WERI-Rb-1 (cell line): Measurements from ENCODE around the gene L1CAM.

Experiments
- DNase-seq: peaks from one replicate; pipeline ENCODE4 v3.0.0-alpha.2; 2020
- H3K27ac ChIP-seq: fragments of 250-450 bp; sonication (Bioruptor Pico); 2 replicates; pipeline ENCODE4 v1.5.1; 2020; ENCODE audit warnings: mild to moderate bottlenecking, moderate library complexity
- H3K27me3 ChIP-seq: fragments of 250-450 bp; sonication (Bioruptor Pico); 2 replicates; pipeline ENCODE4 v1.5.1; 2021; ENCODE audit warnings: mild to moderate bottlenecking, low read depth, moderate library complexity; ENCODE audit not compliant: insufficient read depth, severe bottlenecking
- H3K36me3 ChIP-seq: fragments of 250-450 bp; sonication (Bioruptor Pico); 2 replicates; pipeline ENCODE4 v1.5.1; 2020; ENCODE audit warnings: mild to moderate bottlenecking, moderate library complexity
- H3K4me3 ChIP-seq: 2 replicates; pipeline ENCODE4 v1.5.1; 2011; ENCODE audit warnings: low read depth, mild to moderate bottlenecking, control low read depth, low read length
- H3K9me3 ChIP-seq: fragments of 250-450 bp; sonication (Bioruptor Pico); 2 replicates; pipeline ENCODE4 v1.5.1; 2021; ENCODE audit warnings: mild to moderate bottlenecking, moderate library complexity; ENCODE audit not compliant: severe bottlenecking
- CTCF ChIP-seq: IDR thresholded peaks from 2 replicates; pipeline ENCODE4 v1.5.1; 2011; ENCODE audit warnings: low read depth, mild to moderate bottlenecking, control low read depth, inconsistent platforms, low read length

The L1CAM gene

GRCh38 chrX:153903991-153904957, 18.3 kb upstream of the L1CAM start, which contains the start of gene AVPR2:
AVPR2 (plus strand) TSS chrX:153904673; CDS start chrX:153905146, 473 bp downstream.
- DNase-seq, result peak; percentile 33
- Histone ChIP-seq H3K27me3 (peaks cover 14% of the 10 kb centered on the region), H3K4me3 (no peak within 1 kb of the TSS), H3K27ac (no peak within 1 kb of the TSS), H3K36me3 (no peaks in the 10 kb centered on the region), H3K9me3 (no peaks in the 10 kb centered on the region)
- no peak for TF ChIP-seq CTCF

- DNase-seq, result no peak
- no peak overlapping the region for H3K27ac ChIP-seq
- H3K27me3 ChIP-seq, result peaks cover 8% of the 10 kb centered on the region
- no peak for TF ChIP-seq CTCF
- H3K36me3 ChIP-seq, result no peaks in the 10 kb centered on the region
- H3K4me3 ChIP-seq, result no peak overlapping the region
- H3K9me3 ChIP-seq, result peaks cover 2% of the 10 kb centered on the region
Observed at GRCh38 chrX:153903238-153903980, 17.4 kb upstream of the L1CAM start.

- no peaks in the 10 kb centered on the region for H3K36me3 ChIP-seq
- H3K27ac ChIP-seq, result no peak overlapping the region
- no peak overlapping the region for H3K4me3 ChIP-seq
- no peak for TF ChIP-seq CTCF
- peaks cover 8% of the 10 kb centered on the region for H3K27me3 ChIP-seq
- DNase-seq, result no peak
- peaks cover 2% of the 10 kb centered on the region for H3K9me3 ChIP-seq
Observed at GRCh38 chrX:153902385-153902784, 16.4 kb upstream of the L1CAM start.

GRCh38 chrX:153901753-153902140, 15.8 kb upstream of the L1CAM start:
- Histone ChIP-seq H3K27me3 (peaks cover 8% of the 10 kb centered on the region), H3K36me3 (no peaks in the 10 kb centered on the region), H3K4me3 (no peak overlapping the region), H3K27ac (no peak overlapping the region), H3K9me3 (peaks cover 5% of the 10 kb centered on the region)
- DNase-seq, result peak; percentile 41
- no peak for TF ChIP-seq CTCF

- TF ChIP-seq CTCF, result no peak
- Histone ChIP-seq H3K36me3 (no peaks in the 10 kb centered on the region), H3K4me3 (no peak overlapping the region), H3K27ac (peak overlapping the region; percentile 37; the same call in 1 of the 2 replicates), H3K9me3 (peaks cover 7% of the 10 kb centered on the region), H3K27me3 (peaks cover 9% of the 10 kb centered on the region)
- peak; percentile 78 for DNase-seq
Observed at GRCh38 chrX:153900831-153901752, 15.1 kb upstream of the L1CAM start.
